Smooth muscle cell (in vitro differentiated cells): ENCODE results near the gene AMZ1. TPM values are rescaled to one million over a fixed set of nuclear protein-coding genes. Genes with fewer than 3 reads are reported as not detected.
"Not testable (repeated sequence)": the region's sequence is repeated elsewhere in the genome, so short reads cannot be mapped to it uniquely, and the experiment has no call there.

ENCODE experiments used
- DNase-seq: peaks from one replicate; lab custom pipeline; 2025; ENCODE audit not compliant: unreplicated experiment; lab: John Stamatoyannopoulos, UW
- H2AFZ ChIP-seq: fragments of 200-600 bp; sonication (generic); 2 replicates; pipeline ENCODE4 v1.6.0; 2016; ENCODE audit warnings: antibody characterized with exemption, low read depth, mild to moderate bottlenecking
- H3F3A ChIP-seq: fragments of 200-600 bp; sonication (generic); 2 replicates; pipeline ENCODE4 v1.6.0; 2017; ENCODE audit warnings: antibody characterized with exemption, low read depth
- H3K27ac ChIP-seq: fragments of 200-600 bp; sonication (generic); 2 replicates; pipeline ENCODE4 v1.5.1; 2016; ENCODE audit warnings: low read depth, mild to moderate bottlenecking
- H3K27me3 ChIP-seq: fragments of 200-600 bp; sonication (generic); 2 replicates; pipeline ENCODE4 v1.6.1; 2016; ENCODE audit warnings: low read depth, mild to moderate bottlenecking
- H3K36me3 ChIP-seq: fragments of 200-600 bp; sonication (generic); 2 replicates; pipeline ENCODE4 v1.5.1; 2016; ENCODE audit warnings: low read depth
- H3K4me1 ChIP-seq: fragments of 200-600 bp; sonication (generic); 2 replicates; pipeline ENCODE4 v1.5.1; 2016; ENCODE audit warnings: low read depth
- H3K4me2 ChIP-seq: fragments of 200-600 bp; sonication (generic); 2 replicates; pipeline ENCODE4 v1.6.0; 2016; ENCODE audit warnings: mild to moderate bottlenecking
- H3K4me3 ChIP-seq: fragments of 200-600 bp; sonication (generic); 2 replicates; pipeline ENCODE4 v1.5.1; 2016; ENCODE audit warnings: mild to moderate bottlenecking
- H3K79me2 ChIP-seq: fragments of 200-600 bp; sonication (generic); 2 replicates; pipeline ENCODE4 v1.6.0; 2016; ENCODE audit warnings: low read depth, mild to moderate bottlenecking
- H3K9ac ChIP-seq: fragments of 200-600 bp; sonication (generic); 2 replicates; pipeline ENCODE4 v1.6.0; 2016; ENCODE audit warnings: low read depth
- H3K9me3 ChIP-seq: fragments of 200-600 bp; sonication (generic); replicated peaks from 2 replicates; pipeline ENCODE4 v1.5.1; 2016; ENCODE audit warnings: low read depth
- H4K20me1 ChIP-seq: fragments of 200-600 bp; sonication (generic); 2 replicates; pipeline ENCODE4 v1.6.0; 2016; ENCODE audit warnings: low read depth
- WGBS: methylation state at CpG from one replicate; pipeline ENCODE4 v1.1.7; 2016; ENCODE audit warnings: low lambda C conversion rate; 5-methylcytosine and 5-hydroxymethylcytosine counted together
- polyA plus RNA-seq: library from polyadenylated mRNA; unstranded; fragments of >200 nt; fragmentation: Nextera tagmentation; extraction: Ambion mirVana; gene quantifications from 2 replicates; pipeline ENCODE4 v1.2.1, GENCODE V29; 2016
- total RNA-seq: library from RNA; depleted of rRNA; stranded (reverse); fragments of >200 nt; gene quantifications from 2 replicates; pipeline ENCODE4 v1.2.3, GENCODE V29; 2014
- TF ChIP-seq, protein P1 (sequence below): fragments of 200-600 bp; sonication (generic); IDR thresholded peaks from 2 replicates; pipeline ENCODE4 v1.5.1; 2017; ENCODE audit warnings: borderline replicate concordance, mild to moderate bottlenecking, antibody characterized with exemption; ENCODE audit not compliant: insufficient read depth, poor library complexity, severe bottlenecking

Gene AMZ1
- total and polyA plus RNA-seq, 2 experiments from 2014 or later = 0.63 to 1.1 TPM

DNA sequence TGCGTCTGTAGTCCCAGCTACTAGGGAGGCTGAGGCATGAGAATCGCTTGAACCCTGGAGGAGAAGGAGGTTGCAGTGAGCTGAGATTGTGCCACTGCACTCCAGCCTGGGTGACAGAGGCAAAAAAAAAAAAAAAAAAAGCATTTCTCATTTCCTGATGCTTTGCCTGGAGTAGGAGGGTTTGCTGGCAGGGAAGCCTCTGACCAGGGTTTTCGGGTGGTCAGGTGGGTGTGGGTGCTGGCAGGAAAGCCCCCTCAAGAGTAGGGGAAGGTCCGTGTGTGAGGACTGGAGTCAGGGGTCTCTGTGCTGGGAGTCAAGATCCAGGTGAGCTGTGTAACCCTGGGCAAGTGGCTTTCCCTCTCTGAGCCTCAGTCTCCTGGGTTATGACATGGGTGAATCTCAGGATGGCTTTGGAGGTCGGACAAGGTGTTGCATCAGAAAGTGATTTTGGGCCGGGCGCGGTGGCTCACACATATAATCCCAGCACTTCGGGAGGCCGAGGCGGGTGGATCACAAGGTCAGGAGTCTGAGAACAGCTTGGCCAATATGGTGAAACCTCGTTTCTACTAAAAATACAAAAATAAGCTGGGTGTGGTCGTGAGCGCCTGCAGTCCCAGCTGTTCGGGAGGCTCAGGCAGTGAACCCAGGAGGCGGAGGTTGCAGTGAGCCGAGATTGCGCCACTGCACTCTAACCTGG is 3.2 kb downstream of the AMZ1 start:
- no peak overlapping the region for H3K9ac ChIP-seq
- DNase-seq = no peak
- no peak overlapping the region for H2AFZ ChIP-seq
- H3K4me2 ChIP-seq = no peak overlapping the region
- no peaks in the 10 kb centered on the region for H3K79me2 ChIP-seq
- H3K9me3 ChIP-seq = no peaks in the 10 kb centered on the region
- TF ChIP-seq, protein P1, sequence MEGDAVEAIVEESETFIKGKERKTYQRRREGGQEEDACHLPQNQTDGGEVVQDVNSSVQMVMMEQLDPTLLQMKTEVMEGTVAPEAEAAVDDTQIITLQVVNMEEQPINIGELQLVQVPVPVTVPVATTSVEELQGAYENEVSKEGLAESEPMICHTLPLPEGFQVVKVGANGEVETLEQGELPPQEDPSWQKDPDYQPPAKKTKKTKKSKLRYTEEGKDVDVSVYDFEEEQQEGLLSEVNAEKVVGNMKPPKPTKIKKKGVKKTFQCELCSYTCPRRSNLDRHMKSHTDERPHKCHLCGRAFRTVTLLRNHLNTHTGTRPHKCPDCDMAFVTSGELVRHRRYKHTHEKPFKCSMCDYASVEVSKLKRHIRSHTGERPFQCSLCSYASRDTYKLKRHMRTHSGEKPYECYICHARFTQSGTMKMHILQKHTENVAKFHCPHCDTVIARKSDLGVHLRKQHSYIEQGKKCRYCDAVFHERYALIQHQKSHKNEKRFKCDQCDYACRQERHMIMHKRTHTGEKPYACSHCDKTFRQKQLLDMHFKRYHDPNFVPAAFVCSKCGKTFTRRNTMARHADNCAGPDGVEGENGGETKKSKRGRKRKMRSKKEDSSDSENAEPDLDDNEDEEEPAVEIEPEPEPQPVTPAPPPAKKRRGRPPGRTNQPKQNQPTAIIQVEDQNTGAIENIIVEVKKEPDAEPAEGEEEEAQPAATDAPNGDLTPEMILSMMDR = no peak
- H3K27me3 ChIP-seq = peaks cover 20% of the 10 kb centered on the region
- H4K20me1 ChIP-seq = no peaks in the 10 kb centered on the region
- no peak overlapping the region for H3K4me3 ChIP-seq
- WGBS = 97% methylated on average over 18 of the region's 18 CpGs
- no peak overlapping the region for H3K27ac ChIP-seq
- no peaks in the 10 kb centered on the region for H3K36me3 ChIP-seq
- no peaks in the 10 kb centered on the region for H3F3A ChIP-seq
- H3K4me1 ChIP-seq = no peaks in the 10 kb centered on the region

- 96% methylated on average over 23 of the region's 23 CpGs for WGBS
- H3K36me3 ChIP-seq, H3K4me2 ChIP-seq, H3K27ac ChIP-seq, H3K9me3 ChIP-seq, H3K9ac ChIP-seq, DNase-seq, H4K20me1 ChIP-seq, H3K79me2 ChIP-seq, H2AFZ ChIP-seq, H3F3A ChIP-seq, H3K4me1 ChIP-seq, H3K4me3 ChIP-seq: not testable (repeated sequence)
- H3K27me3 ChIP-seq = peaks cover 20% of the 10 kb centered on the region
Observed at GRCh38 chr7:2691932-2692439, 4.0 kb downstream of the AMZ1 start.

- Histone ChIP-seq H3K9me3 (no peaks in the 10 kb centered on the region), H2AFZ (no peak overlapping the region), H3F3A (no peaks in the 10 kb centered on the region), H3K36me3 (no peaks in the 10 kb centered on the region), H3K27ac (no peak overlapping the region), H3K4me2 (no peak overlapping the region), H3K27me3 (peaks cover 19% of the 10 kb centered on the region), H3K9ac (no peak overlapping the region), H3K4me3 (no peak overlapping the region), H3K4me1 (no peaks in the 10 kb centered on the region), H3K79me2 (no peaks in the 10 kb centered on the region), H4K20me1 (no peaks in the 10 kb centered on the region)
- TF ChIP-seq, protein P1 = no peak
- 97% methylated on average over 14 of the region's 14 CpGs for WGBS
- no peak for DNase-seq
Observed at GRCh38 chr7:2692543-2692942, 4.5 kb downstream of the AMZ1 start.

DNA sequence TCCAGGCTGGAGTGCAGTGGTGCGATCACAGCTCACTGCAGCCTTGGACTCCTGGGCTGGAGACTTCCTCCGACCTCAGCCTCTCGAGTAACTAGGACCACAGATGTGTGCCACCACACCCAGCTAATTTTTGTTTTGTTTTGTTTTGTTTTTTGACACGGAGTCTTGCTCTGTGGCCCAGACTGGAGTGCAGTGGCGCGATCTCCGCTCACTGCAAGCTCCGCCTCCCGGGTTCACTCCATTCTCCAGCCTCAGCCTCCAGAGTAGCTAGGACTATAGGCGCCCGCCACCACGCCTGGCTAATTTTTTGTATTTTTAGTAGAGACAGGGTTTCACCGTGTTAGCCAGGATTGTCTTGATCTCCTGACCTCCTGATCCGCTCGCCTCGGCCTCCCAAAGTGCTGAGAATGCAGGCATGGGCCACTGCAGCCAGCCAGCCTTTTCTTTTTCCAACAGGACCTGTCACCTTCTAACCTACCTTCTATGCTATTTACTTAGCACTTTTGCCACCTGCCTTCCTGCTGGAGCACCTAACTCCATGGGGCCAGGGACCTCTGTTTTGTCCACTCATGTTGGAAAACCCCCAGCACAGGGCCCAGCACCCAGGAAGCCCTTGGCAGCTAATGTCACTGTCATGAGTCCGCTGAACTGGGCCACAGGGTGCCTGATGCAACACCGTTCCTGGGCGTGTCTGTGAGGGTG is 5.6 kb downstream of the AMZ1 start:
- not testable (repeated sequence) for H3K27me3 ChIP-seq, H3K9me3 ChIP-seq, H3K4me1 ChIP-seq, H2AFZ ChIP-seq, H4K20me1 ChIP-seq, H3K36me3 ChIP-seq, DNase-seq, H3F3A ChIP-seq, H3K9ac ChIP-seq, H3K4me2 ChIP-seq, H3K79me2 ChIP-seq, H3K27ac ChIP-seq, H3K4me3 ChIP-seq
- 95% methylated on average over 19 of the region's 19 CpGs for WGBS

GRCh38 chr7:2694122-2694436 is 6.1 kb downstream of the AMZ1 start:
- not testable (repeated sequence) for H3F3A ChIP-seq, H3K4me1 ChIP-seq, H2AFZ ChIP-seq, H3K79me2 ChIP-seq, DNase-seq, H3K4me3 ChIP-seq, H3K27ac ChIP-seq, H3K27me3 ChIP-seq, H3K36me3 ChIP-seq, H3K9me3 ChIP-seq, H3K4me2 ChIP-seq, H4K20me1 ChIP-seq, H3K9ac ChIP-seq
- 88% methylated on average over 8 of the region's 8 CpGs for WGBS
